ENCODE measurements around the gene ELL3. TPM values are rescaled to one million over a fixed set of nuclear protein-coding genes. Genes with fewer than 3 reads are reported as not detected.
A peak's percentile ranks its signal among the peaks of the same experiment; 100 is the strongest.

The ELL3 gene
- total and polyA plus RNA-seq, 12 donors: 1.2 to 66.8 (median 4.4) TPM

- peaks cover 10 to 38% of the 10 kb centered on the region in 2 donors for H3K4me1 ChIP-seq (replicated peaks in 1 of 2)
- 8 to 18% (median 8%) methylated on average over 21 to 44 of the region's 44 CpGs for WGBS, 4 donors
- intact Hi-C loops (cut with DNase I): no loop called here
- DNase-seq: peak; percentile 93 to 97 (median 95)
- no peaks in the 10 kb centered on the region for H3K27me3 ChIP-seq
- peak within 1 kb of the TSS; percentile 57 to 98 (median 82) for H3K27ac ChIP-seq
- H3K36me3 ChIP-seq (replicated peaks in 1 of 2): peaks cover 0 to 76% of the 10 kb centered on the region in 2 donors
- no peaks in the 10 kb centered on the region for H3K9me3 ChIP-seq (replicated peaks in 1 of 3)
- H3K4me3 ChIP-seq: peak within 1 kb of the TSS; percentile 55 to 85 (median 71)
- TF ChIP-seq CTCF (IDR thresholded peaks at IDR 0.05): no peak
- TF ChIP-seq POLR2A (IDR thresholded peaks at IDR 0.05): peak; percentile 4 to 79
Observed at GRCh38 chr15:43800286-43801141, 23.7 kb upstream of the ELL3 start, which contains the start of gene HYPK. TSS of gene HYPK (plus strand) at chr15:43800599. CDS start at chr15:43800623, 24 bp downstream.

DNA sequence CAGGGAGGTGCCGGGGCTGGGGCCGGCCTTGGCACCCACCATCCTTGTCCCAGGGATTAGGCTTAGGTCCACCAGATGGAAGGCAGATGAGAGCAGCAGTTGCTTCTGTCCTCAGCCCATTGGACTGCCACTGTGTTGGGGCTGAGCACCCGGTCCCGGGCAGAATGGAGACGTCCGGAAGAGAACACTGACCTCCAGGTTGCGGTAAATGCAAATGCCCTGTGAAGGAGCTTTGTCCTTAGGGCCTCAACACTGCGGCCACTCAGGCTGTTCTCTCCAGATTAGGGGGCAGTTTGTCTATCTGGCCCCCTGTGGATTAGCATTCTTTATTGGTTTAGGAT is 23.1 kb upstream of the ELL3 start, which contains the start of gene SERINC4:
Gene SERINC4 (minus strand): TSS at position 276 of the 341 bp plus-strand sequence. CDS start 234 bp downstream, at position 42.
- peak in 1 of 7 donors; percentile 38 for DNase-seq
- Histone ChIP-seq H3K27ac (peak within 1 kb of the TSS; percentile 57 to 98 (median 82)), H3K9me3 (replicated peaks in 1 of 3) (no peaks in the 10 kb centered on the region), H3K4me3 (peak within 1 kb of the TSS; percentile 55 to 85 (median 71)), H3K4me1 (replicated peaks in 1 of 2) (peaks cover 12 to 44% of the 10 kb centered on the region in 2 donors), H3K36me3 (replicated peaks in 1 of 2) (peaks cover 0 to 76% of the 10 kb centered on the region in 2 donors), H3K27me3 (no peaks in the 10 kb centered on the region)
- TF ChIP-seq CTCF (IDR thresholded peaks at IDR 0.05) (no peak), POLR2A (IDR thresholded peaks at IDR 0.05) (no peak)
- 94 to 100% (median 95%) methylated on average over 4 to 8 of the region's 8 CpGs for WGBS, 4 donors
- intact Hi-C loops (cut with DNase I): no loop called here

GRCh38 chr15:43799209-43799944 is 22.6 kb upstream of the ELL3 start:
- Histone ChIP-seq H3K9me3 (replicated peaks in 1 of 3) (no peaks in the 10 kb centered on the region), H3K4me3 (no peak overlapping the region), H3K27me3 (no peaks in the 10 kb centered on the region), H3K27ac (peak overlapping the region in 4 of 5 donors; percentile 57 to 98 (median 88)), H3K36me3 (replicated peaks in 1 of 2) (peaks cover 0 to 75% of the 10 kb centered on the region in 2 donors), H3K4me1 (replicated peaks in 1 of 2) (peaks cover 17 to 49% of the 10 kb centered on the region in 2 donors)
- 89 to 93% (median 90%) methylated on average over 16 of the region's 16 CpGs for WGBS, 4 donors
- TF ChIP-seq CTCF (IDR thresholded peaks at IDR 0.05) (no peak), POLR2A (IDR thresholded peaks at IDR 0.05) (no peak)
- intact Hi-C loops (cut with DNase I): no loop called here
- DNase-seq: no peak

DNA sequence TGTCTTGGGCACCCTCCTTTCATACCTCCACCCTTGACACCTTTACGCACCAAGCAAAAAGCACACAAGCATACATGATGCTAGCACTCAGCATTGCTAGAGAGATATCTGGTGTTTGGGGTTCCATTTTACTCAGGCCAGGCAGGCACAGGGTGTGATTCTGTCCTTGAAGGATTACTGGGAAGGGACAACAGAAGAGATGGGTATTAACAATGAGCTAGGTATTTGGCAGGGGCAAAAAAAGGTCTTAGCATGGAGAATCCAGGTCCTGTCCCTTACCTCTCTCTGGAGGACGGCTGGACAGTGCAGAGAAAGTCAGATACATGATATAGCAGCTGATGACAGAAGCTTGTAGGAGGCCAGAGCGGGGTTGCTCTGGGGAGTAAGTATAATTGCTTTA is 19.8 kb upstream of the ELL3 start:
- Histone ChIP-seq H3K4me3 (no peak overlapping the region), H3K36me3 (replicated peaks in 1 of 2) (peaks cover 0 to 57% of the 10 kb centered on the region in 2 donors), H3K4me1 (replicated peaks in 1 of 2) (peaks cover 29 to 59% of the 10 kb centered on the region in 2 donors), H3K9me3 (replicated peaks in 1 of 3) (no peaks in the 10 kb centered on the region), H3K27me3 (no peaks in the 10 kb centered on the region), H3K27ac (peak overlapping the region in 1 of 5 donors; percentile 0)
- DNase-seq: no peak
- intact Hi-C loops (cut with DNase I): no loop called here
- 86 to 100% (median 90%) methylated on average over 3 of the region's 3 CpGs for WGBS, 4 donors
- TF ChIP-seq CTCF (IDR thresholded peaks at IDR 0.05) (no peak), POLR2A (IDR thresholded peaks at IDR 0.05) (no peak)
